HG03575 (cell line): ENCODE measurements around the gene CHGA.

ENCODE experiments used
- ATAC-seq: cut with Tn5 transposase; IDR thresholded peaks from one replicate; pipeline ENCODE4 v1.9.1; 2021; ENCODE audit not compliant: unreplicated experiment, insufficient number of reproducible peaks, low FRiP score; ENCODE audit errors: extremely low read depth

Gene CHGA

GRCh38 chr14:92939699-92940098 is 16.7 kb downstream of the CHGA start:
- ATAC-seq: no peak

GRCh38 chr14:92940543-92940942 is 17.6 kb downstream of the CHGA start:
- no peak for ATAC-seq

- no peak for ATAC-seq
Measured at GRCh38 chr14:92941531-92941930, 18.6 kb downstream of the CHGA start.

GRCh38 chr14:92942136-92942535 is 19.2 kb downstream of the CHGA start:
- ATAC-seq: no peak

GRCh38 chr14:92942576-92942975 is 19.6 kb downstream of the CHGA start:
- no peak for ATAC-seq

- no peak for ATAC-seq
Measured at GRCh38 chr14:92942976-92943710, 20.2 kb downstream of the CHGA start.

- no peak for ATAC-seq
Measured at GRCh38 chr14:92943855-92944570, 21.1 kb downstream of the CHGA start.

GRCh38 chr14:92944976-92945375 is 22.0 kb downstream of the CHGA start:
- ATAC-seq: no peak

GRCh38 chr14:92945544-92945943 is 22.6 kb downstream of the CHGA start:
- ATAC-seq: no peak

GRCh38 chr14:92945959-92946846 is 23.3 kb downstream of the CHGA start:
- no peak for ATAC-seq

- ATAC-seq: no peak
Measured at GRCh38 chr14:92946847-92947545, 24.0 kb downstream of the CHGA start.

GRCh38 chr14:92948647-92949046 is 25.7 kb downstream of the CHGA start:
- ATAC-seq: no peak

- no peak for ATAC-seq
Measured at GRCh38 chr14:92949496-92950192, 26.7 kb downstream of the CHGA start.

GRCh38 chr14:92950193-92950540 is 27.2 kb downstream of the CHGA start:
- ATAC-seq: no peak

GRCh38 chr14:92950773-92951172 is 27.8 kb downstream of the CHGA start:
- no peak for ATAC-seq

GRCh38 chr14:92951261-92951660 is 28.3 kb downstream of the CHGA start:
- ATAC-seq: no peak

- no peak for ATAC-seq
Measured at GRCh38 chr14:92951912-92952471, 29.0 kb downstream of the CHGA start.
